ENCODE measurements around the gene RNF112. TPM values are rescaled to one million over a fixed set of nuclear protein-coding genes. Genes with fewer than 3 reads are reported as not detected.
A peak's percentile ranks its signal among the peaks of the same experiment; 100 is the strongest.

The RNF112 gene
- total RNA-seq, 2 experiments from 2014 or later = 0.14 to 0.20 TPM

DNA sequence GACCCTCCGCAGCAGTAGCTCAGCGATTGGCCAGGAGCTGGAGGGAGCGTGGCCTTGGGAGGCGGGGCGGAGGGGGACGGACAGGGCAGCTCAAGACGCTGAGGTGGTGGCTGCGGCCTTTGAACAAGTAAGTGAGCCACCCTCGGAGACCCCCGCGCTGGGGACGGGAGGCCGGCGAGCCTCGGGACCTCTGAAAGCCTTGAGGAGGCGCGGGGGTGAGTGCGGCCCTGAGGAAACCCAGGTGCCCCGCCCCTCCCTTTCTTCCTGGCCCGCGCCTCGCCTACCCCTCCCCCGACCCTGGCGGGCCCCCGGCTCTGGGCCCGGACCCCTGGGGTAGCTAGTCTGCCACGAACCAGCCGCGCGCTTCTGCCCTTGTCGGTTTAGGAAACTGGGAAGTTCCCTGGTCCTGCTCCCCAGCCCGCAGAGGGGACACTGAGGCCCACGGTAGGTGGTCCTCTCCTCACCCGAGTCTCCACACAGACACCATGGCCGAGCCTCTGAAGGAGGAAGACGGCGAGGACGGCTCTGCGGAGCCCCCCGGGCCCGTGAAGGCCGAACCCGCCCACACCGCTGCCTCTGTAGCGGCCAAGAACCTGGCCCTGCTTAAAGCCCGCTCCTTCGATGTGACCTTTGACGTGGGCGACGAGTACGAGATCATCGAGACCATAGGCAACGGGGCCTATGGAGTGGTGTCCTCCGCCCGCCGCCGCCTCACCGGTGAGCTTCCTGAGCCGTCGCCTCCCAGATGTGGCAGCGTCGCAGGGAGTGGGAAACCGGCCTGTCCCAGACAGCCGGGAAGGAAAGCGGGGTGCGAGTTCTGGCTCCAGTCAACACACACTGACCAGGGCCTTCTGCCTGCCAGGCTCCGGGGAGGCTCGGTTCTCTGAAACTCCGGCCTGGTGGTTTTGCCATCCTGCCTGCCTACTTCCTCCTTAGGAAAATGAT, 32.3 kb upstream of the RNF112 start, which contains the start of gene MAPK7:
Gene MAPK7, plus strand, starts transcription at position 83 of the 945 bp plus-strand sequence. Its CDS starts 403 bp downstream, at position 486.
- Mint-ChIP-seq H3K9me3 (ENCODE audit: low read depth) (no peaks in the 10 kb centered on the region), H3K4me1 (peaks cover 23% of the 10 kb centered on the region), H3K36me3 (peaks cover 17% of the 10 kb centered on the region), H3K27me3 (peaks cover 6% of the 10 kb centered on the region), H3K27ac (peak within 1 kb of the TSS; percentile 97), H3K4me3 (peak within 1 kb of the TSS; percentile 95)
- peak; percentile 12 for ATAC-seq
- DNase-seq = no peak
- CTCF ChIA-PET = interaction anchor here (1.2 to 3.8 kb wide), 8 partner anchors 10 to 753 kb away, joined by 4 to 46 read pairs (median 9); partner anchors contain the start of gene B9D1

DNA sequence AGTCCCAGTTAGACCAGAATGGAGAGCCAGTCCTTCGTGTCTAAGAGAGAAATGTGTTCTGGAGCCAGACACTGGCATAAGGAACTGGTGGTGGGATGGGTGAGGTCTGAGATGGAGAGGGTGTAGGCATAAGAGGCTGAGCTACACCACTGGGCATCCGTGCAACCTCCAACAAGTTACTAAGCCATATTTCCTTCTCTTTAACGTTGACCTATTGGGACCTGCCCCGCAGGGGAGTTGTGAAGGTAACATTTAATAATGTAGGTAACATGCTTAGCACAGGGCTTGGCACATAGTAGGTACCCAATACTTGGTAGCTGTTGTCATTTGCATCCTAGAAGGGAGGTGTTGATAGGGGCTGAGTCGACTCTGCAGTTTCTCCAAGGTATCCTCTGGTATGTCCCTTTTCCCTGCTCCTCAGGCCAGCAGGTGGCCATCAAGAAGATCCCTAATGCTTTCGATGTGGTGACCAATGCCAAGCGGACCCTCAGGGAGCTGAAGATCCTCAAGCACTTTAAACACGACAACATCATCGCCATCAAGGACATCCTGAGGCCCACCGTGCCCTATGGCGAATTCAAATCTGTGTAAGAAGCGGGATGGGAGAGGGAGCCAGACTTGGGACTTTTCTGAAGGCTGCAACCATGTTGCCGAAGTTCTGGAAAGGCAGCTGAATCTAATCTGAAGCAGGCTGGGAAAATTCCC, 31.5 kb upstream of the RNF112 start:
- H3K27ac Mint-ChIP-seq = peak overlapping the region; percentile 52
- H3K4me1 Mint-ChIP-seq = peaks cover 18% of the 10 kb centered on the region
- peaks cover 17% of the 10 kb centered on the region for H3K36me3 Mint-ChIP-seq
- no peaks in the 10 kb centered on the region for H3K9me3 Mint-ChIP-seq (ENCODE audit: low read depth)
- CTCF ChIA-PET = interaction anchor here (2.6 to 3.8 kb wide), 3 partner anchors 10 to 68 kb away, joined by 13 to 46 read pairs (median 18); partner anchors contain the start of gene B9D1
- peak overlapping the region; percentile 95 for H3K4me3 Mint-ChIP-seq
- DNase-seq = no peak
- no peak for ATAC-seq
- peaks cover 2% of the 10 kb centered on the region for H3K27me3 Mint-ChIP-seq

DNA sequence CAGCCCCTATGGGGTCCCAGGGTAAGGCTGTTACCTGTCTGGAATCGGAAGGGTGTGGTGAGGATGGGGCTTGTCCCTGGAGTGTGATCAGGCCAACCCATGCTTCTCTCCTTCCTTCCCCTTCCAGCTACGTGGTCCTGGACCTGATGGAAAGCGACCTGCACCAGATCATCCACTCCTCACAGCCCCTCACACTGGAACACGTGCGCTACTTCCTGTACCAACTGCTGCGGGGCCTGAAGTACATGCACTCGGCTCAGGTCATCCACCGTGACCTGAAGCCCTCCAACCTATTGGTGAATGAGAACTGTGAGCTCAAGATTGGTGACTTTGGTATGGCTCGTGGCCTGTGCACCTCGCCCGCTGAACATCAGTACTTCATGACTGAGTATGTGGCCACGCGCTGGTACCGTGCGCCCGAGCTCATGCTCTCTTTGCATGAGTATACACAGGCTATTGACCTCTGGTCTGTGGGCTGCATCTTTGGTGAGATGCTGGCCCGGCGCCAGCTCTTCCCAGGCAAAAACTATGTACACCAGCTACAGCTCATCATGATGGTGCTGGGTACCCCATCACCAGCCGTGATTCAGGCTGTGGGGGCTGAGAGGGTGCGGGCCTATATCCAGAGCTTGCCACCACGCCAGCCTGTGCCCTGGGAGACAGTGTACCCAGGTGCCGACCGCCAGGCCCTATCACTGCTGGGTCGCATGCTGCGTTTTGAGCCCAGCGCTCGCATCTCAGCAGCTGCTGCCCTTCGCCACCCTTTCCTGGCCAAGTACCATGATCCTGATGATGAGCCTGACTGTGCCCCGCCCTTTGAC, 30.3 kb upstream of the RNF112 start:
- CTCF ChIA-PET = interaction anchor here (0.6 to 3.8 kb wide), 2 partner anchors 18 kb away, joined by 3 to 46 read pairs; partner anchors contain the start of gene B9D1
- DNase-seq (no peak), ATAC-seq (no peak)
- H3K36me3 Mint-ChIP-seq = peaks cover 17% of the 10 kb centered on the region
- H3K27ac Mint-ChIP-seq = no peak overlapping the region
- H3K9me3 Mint-ChIP-seq (ENCODE audit: low read depth) = no peaks in the 10 kb centered on the region
- H3K4me3 Mint-ChIP-seq = no peak overlapping the region
- peaks cover 16% of the 10 kb centered on the region for H3K4me1 Mint-ChIP-seq
- H3K27me3 Mint-ChIP-seq = no peaks in the 10 kb centered on the region

DNA sequence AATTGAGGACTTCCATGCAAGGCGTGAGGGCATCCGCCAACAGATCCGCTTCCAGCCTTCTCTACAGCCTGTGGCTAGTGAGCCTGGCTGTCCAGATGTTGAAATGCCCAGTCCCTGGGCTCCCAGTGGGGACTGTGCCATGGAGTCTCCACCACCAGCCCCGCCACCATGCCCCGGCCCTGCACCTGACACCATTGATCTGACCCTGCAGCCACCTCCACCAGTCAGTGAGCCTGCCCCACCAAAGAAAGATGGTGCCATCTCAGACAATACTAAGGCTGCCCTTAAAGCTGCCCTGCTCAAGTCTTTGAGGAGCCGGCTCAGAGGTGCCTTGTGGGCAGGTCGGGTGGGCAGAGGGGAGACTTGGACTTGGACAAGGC, 29.7 kb upstream of the RNF112 start:
- no peak for ATAC-seq
- no peaks in the 10 kb centered on the region for H3K9me3 Mint-ChIP-seq (ENCODE audit: low read depth)
- no peak for DNase-seq
- H3K4me3 Mint-ChIP-seq = no peak overlapping the region
- H3K27me3 Mint-ChIP-seq = no peaks in the 10 kb centered on the region
- H3K36me3 Mint-ChIP-seq = peaks cover 17% of the 10 kb centered on the region
- CTCF ChIA-PET = interaction anchor here (0.6 kb wide), 1 partner anchor 18 kb away, joined by 3 read pairs; the partner anchor contains the start of gene B9D1
- H3K4me1 Mint-ChIP-seq = peaks cover 13% of the 10 kb centered on the region
- no peak overlapping the region for H3K27ac Mint-ChIP-seq

DNA sequence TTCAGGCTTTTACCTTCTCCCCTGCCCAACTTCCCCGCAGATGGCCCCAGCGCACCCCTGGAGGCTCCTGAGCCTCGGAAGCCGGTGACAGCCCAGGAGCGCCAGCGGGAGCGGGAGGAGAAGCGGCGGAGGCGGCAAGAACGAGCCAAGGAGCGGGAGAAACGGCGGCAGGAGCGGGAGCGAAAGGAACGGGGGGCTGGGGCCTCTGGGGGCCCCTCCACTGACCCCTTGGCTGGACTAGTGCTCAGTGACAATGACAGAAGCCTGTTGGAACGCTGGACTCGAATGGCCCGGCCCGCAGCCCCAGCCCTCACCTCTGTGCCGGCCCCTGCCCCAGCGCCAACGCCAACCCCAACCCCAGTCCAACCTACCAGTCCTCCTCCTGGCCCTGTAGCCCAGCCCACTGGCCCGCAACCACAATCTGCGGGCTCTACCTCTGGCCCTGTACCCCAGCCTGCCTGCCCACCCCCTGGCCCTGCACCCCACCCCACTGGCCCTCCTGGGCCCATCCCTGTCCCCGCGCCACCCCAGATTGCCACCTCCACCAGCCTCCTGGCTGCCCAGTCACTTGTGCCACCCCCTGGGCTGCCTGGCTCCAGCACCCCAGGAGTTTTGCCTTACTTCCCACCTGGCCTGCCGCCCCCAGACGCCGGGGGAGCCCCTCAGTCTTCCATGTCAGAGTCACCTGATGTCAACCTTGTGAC, 29.1 kb upstream of the RNF112 start:
- no peak overlapping the region for H3K27ac Mint-ChIP-seq

DNA sequence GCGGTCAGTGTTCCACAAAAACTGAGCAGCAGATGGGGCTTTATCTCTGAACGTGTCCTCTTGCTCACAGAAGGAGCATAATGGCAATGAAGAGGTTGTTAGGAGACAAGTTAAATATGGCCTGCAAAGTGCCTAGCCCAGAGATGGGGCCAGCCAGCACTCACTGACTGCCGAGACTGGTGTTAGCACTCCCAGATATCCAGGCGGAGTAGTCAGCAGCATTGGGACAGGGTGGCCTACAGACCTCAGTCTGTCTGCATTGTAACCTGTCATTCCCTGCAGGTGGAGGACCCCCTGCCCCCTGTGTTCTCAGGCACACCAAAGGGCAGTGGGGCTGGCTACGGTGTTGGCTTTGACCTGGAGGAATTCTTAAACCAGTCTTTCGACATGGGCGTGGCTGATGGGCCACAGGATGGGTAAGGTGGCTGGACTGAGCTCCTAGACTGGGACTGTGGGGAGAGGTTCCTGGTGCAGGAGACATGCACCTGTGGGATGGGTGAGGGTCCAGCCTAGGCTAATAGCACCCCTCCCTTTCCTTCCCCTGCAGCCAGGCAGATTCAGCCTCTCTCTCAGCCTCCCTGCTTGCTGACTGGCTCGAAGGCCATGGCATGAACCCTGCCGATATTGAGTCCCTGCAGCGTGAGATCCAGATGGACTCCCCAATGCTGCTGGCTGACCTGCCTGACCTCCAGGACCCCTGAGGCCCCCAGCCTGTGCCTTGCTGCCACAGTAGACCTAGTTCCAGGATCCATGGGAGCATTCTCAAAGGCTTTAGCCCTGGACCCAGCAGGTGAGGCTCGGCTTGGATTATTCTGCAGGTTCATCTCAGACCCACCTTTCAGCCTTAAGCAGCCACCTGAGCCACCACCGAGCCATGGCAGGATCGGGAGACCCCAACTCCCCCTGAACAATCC, 28.2 kb upstream of the RNF112 start:
- no peak for ATAC-seq
- peaks cover 17% of the 10 kb centered on the region for H3K36me3 Mint-ChIP-seq
- no peak overlapping the region for H3K4me3 Mint-ChIP-seq
- no peaks in the 10 kb centered on the region for H3K27me3 Mint-ChIP-seq
- DNase-seq = no peak
- no peaks in the 10 kb centered on the region for H3K9me3 Mint-ChIP-seq (ENCODE audit: low read depth)
- H3K27ac Mint-ChIP-seq = no peak overlapping the region
- H3K4me1 Mint-ChIP-seq = peaks cover 6% of the 10 kb centered on the region
- CTCF ChIA-PET = no interaction called here

More for the DNA sequence above, 29.1 kb upstream of the RNF112 start:
- ATAC-seq (no peak), DNase-seq (no peak)
- H3K27me3 Mint-ChIP-seq = no peaks in the 10 kb centered on the region
- CTCF ChIA-PET = no interaction called here
- peaks cover 11% of the 10 kb centered on the region for H3K4me1 Mint-ChIP-seq
- no peaks in the 10 kb centered on the region for H3K9me3 Mint-ChIP-seq (ENCODE audit: low read depth)
- peaks cover 17% of the 10 kb centered on the region for H3K36me3 Mint-ChIP-seq
- H3K4me3 Mint-ChIP-seq = no peak overlapping the region

DNA sequence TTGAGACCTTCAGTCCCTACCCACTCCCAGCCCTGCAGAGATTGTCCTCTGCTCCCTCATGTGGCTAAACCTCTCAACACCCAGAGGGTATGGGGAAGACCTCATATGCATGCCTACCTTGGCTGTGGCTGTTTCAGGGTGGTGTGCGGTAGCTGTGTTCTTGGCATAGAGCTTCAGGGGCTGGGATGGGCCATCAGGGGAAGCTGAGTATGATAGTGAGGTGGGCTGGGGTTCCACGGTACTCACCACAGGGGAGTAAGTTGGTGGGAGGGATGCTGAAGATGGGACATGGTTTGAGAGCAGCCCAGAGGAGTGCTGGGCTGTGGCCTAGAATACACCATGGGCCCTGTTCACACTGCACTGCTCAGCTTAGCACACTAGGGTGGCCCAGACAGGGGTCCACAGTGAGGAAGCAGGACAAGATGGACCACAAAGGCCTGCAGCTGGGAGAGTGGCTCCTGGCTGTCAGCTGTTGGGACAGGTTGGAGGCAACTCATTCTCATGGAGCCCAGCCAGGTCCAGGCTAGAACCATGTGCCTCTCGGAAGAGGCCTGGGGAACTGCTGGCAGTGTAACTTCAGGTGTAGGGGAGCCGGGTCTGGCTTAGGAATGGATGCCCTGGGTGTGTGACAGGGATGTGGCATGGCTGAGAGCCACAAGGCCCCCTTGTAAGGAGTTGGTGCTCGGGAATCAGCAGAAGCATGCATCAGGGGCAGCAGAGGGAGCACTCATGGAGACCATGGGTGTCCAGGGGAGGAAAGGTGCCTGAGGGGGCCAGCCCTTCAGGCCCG, 27.2 kb upstream of the RNF112 start:
- Mint-ChIP-seq H3K4me3 (no peak overlapping the region), H3K36me3 (peaks cover 17% of the 10 kb centered on the region), H3K27ac (no peak overlapping the region), H3K27me3 (no peaks in the 10 kb centered on the region), H3K9me3 (ENCODE audit: low read depth) (no peaks in the 10 kb centered on the region), H3K4me1 (peaks cover 6% of the 10 kb centered on the region)
- DNase-seq = no peak
- no peak for ATAC-seq
- CTCF ChIA-PET = interaction anchor here (1.9 kb wide), 1 partner anchor 21 kb away, joined by 9 read pairs; the partner anchor contains the start of gene B9D1

DNA sequence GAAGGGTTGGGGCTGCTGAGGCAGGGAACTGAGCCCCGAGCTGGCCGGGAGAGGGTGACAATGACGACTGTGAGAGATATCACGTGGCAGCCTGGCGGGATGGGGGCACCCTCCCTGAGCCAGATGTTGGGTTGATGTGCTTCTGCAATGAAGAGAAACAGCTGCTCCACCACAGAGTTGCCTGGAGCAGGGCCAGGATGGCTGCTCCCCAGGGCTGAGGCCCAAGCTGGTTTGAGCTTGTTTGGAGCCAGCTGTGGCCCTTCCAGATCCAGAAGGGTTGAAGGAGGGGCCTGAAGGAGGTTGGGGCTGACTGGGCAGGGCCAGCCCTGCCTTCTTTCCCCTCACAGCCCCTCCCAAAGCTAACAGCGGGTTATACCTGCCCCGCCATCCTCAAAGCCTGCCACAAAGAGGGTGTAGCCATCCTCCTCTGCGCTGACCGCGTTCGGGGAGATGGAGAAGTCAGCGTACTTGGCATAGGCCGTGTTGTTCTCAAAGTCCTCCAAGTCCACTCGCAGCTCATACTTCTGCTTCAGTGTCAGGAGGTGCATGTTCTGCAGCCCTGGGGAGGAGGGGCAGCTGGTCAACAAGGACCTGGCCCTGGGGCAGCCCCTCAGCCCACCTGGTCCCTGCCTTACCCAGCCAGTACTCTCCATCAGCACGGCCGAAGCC, 26.2 kb upstream of the RNF112 start:
- H3K9me3 Mint-ChIP-seq (ENCODE audit: low read depth) = no peaks in the 10 kb centered on the region
- no peak for DNase-seq
- H3K27me3 Mint-ChIP-seq = no peaks in the 10 kb centered on the region
- CTCF ChIA-PET = interaction anchor here (1.9 kb wide), 1 partner anchor 22 kb away, joined by 9 read pairs; the partner anchor contains the start of gene B9D1
- no peak overlapping the region for H3K4me3 Mint-ChIP-seq
- no peak overlapping the region for H3K27ac Mint-ChIP-seq
- no peaks in the 10 kb centered on the region for H3K4me1 Mint-ChIP-seq
- ATAC-seq = no peak
- peaks cover 15% of the 10 kb centered on the region for H3K36me3 Mint-ChIP-seq

DNA sequence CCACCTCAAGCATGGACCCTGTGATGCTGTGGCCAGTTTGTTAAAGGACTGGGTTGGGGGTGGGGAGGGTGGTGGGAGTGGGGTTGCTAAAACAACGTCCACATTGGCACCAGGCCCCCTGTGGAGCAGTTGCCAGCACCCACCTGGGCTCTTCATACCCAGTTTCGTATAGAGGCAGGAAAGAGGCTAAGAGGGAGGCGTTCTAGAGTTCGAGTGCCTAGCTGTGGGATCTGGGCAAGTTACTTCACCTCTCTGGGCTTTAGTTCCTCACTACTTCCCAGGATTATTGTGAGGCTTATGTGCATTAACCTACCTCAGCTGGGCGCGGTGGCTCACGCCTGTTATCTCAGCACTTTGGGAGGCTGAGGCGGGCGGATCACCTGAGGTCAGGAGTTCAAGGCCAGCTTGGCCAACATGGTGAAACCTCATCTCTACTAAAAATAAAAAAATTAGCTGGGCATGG, 25.5 kb upstream of the RNF112 start:
- Mint-ChIP-seq H3K27ac (no peak overlapping the region), H3K4me3 (no peak overlapping the region), H3K36me3 (peaks cover 11% of the 10 kb centered on the region), H3K9me3 (ENCODE audit: low read depth) (no peaks in the 10 kb centered on the region), H3K4me1 (no peaks in the 10 kb centered on the region), H3K27me3 (peaks cover 2% of the 10 kb centered on the region)
- DNase-seq (no peak), ATAC-seq (no peak)
- CTCF ChIA-PET = interaction anchor here (1.6 kb wide), 1 partner anchor 23 kb away, joined by 3 read pairs; the partner anchor contains the start of gene B9D1

DNA sequence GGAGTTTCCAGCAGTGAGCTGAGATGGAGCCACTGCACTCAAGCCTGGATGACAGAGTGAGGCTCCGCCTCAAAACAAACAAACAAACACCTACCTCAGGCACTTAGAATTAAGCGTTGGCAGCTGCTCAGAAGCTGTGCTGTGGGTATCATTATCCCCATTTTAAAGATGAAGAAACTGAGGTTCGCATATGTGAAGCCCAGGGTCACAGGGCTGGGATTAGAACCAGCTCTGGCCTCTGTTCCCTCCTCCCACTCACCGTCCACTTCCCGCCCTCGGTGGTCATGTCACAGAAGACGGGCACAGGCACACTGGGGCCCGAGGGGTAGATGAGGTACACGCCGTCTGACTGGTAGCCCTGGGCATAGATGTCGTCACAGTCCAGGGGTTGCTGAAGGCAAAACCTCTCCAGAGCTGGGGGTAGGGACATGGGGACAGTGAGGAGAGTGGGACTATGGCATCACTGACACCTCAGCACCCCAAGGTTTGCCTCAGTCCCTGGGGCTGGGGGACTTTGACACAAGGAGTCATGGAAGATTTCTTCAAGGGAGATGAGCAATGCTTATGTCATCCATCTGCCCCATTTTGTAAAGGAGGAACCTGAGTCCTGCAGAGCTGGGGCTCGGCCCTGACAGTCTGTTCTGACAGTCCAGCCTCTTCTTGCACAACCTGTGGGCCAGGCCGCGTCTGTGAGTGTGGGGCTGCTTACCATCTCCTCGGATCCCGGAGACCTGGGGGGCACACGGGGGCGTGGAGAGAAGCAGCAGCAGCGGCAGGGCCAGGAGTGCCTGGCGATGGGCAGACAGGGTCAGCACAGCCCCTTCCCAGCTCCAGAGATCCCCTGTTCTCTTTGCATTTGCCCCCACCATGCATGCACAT, 24.7 kb upstream of the RNF112 start:
- Mint-ChIP-seq H3K27me3 (peaks cover 2% of the 10 kb centered on the region), H3K4me1 (no peaks in the 10 kb centered on the region), H3K27ac (no peak overlapping the region), H3K4me3 (no peak overlapping the region), H3K36me3 (peaks cover 5% of the 10 kb centered on the region), H3K9me3 (ENCODE audit: low read depth) (no peaks in the 10 kb centered on the region)
- no peak for ATAC-seq
- CTCF ChIA-PET = interaction anchor here (1.6 kb wide), 1 partner anchor 24 kb away, joined by 3 read pairs; the partner anchor contains the start of gene B9D1
- no peak for DNase-seq

Measured in activated CD8-positive, alpha-beta memory T cell treated with anti-CD3 and anti-CD28 coated beads, Interleukin-2, amount 10 ng/mL, durations not matched to agents 7 days and 5 days (primary cell).